Retinal pigment epithelial cell (primary cell): ENCODE results near the gene SRSF7.

Experiments
- DNase-seq: peaks from one replicate; pipeline ENCODE4 v3.0.0-alpha.2; 2010; ENCODE audit warnings: low read depth
- H3K4me3 ChIP-seq: 2 replicates; pipeline ENCODE4 v1.5.1; 2011; ENCODE audit warnings: mild to moderate bottlenecking, low read length, control low read depth, moderate library complexity
- CTCF ChIP-seq: conservative IDR thresholded peaks from 2 replicates; pipeline ENCODE4 v1.5.1; 2011; ENCODE audit warnings: low read depth, low read length, control low read depth, inconsistent platforms

SRSF7 gene

DNA sequence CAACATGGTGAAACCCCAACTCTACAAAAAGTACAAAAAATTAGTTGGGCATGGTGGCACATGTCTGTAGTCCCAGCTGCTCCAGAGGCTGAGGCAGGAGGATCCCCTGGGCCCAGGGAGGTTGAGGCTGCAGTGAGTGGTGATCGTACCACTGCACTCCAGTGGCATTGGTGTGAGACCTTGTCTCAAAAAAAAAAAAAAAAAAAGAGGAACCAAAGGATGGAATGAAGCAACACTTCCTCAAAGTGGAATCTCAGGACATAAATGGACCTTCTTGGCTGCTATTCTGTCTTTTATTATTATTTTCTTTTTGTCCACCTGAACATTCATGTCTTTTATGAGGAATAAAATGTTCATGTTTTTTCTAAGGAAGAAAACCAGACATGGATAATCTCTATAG is 40.6 kb upstream of the SRSF7 start:
- no peak overlapping the region for H3K4me3 ChIP-seq
- DNase-seq: no peak
- TF ChIP-seq CTCF: no peak

DNA sequence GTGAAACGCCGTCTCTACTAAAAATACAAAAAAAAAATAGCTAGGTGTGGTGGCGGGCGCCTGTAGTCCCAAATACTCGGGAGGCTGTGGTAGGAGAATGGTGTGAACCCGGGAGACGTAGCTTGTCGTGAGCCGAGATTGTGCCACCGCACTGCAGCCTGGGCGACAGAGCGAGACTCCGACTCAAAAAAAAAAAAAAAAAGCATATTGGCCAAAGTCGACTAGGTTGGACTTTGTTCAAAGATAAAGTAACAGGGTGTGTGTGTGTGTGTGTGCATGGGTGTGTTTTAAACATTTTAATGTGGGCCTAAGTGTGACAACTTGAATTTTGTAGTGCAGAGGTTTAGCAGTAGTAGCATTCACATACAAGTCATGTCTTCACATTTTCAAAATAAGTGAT is 38.5 kb upstream of the SRSF7 start:
- DNase-seq: no peak
- no peak overlapping the region for H3K4me3 ChIP-seq
- no peak for TF ChIP-seq CTCF

DNA sequence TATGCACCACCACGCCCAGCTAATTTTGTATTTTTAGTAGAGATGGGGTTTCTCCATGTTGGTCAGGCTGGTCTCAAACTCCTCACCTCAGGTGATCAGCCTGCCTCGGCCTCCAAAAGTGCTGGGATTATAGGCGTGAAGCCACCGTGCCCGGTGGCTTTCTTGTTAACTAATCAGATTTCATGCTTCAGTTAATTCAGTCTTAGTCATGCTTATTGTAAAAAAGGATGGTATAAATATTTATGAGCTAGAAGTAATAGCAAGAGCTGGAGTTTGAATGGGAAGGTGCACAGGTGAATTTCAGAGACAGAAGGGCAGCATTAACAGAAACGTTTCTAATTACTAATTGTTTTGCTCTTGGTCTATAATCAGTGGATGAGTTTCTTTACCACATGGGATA is 37.1 kb upstream of the SRSF7 start:
- H3K4me3 ChIP-seq: no peak overlapping the region
- TF ChIP-seq CTCF: no peak
- DNase-seq: no peak

DNA sequence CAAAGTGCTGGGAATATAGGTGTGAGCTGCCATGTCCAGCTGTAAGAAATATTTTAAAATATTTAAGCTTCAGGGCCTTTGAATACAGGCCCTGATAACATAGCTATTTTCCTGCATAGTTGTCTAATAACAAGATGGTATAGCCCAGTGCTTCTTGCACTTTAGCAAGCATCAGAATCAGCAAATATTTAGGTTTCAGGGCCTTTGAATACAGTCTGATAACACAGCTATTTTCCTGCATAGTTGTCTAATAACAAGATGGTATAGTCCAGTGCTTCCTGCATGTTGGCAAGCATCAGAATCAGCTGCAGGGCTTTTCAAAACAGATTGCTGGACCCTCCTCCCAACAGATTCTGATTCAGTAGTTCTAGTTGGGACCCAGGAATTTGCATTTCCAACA is 32.4 kb upstream of the SRSF7 start:
- DNase-seq: no peak
- no peak for TF ChIP-seq CTCF
- H3K4me3 ChIP-seq: no peak overlapping the region

GRCh38 chr2:38778687-38779082 is 27.5 kb upstream of the SRSF7 start:
- DNase-seq: no peak
- no peak for TF ChIP-seq CTCF
- H3K4me3 ChIP-seq: peak overlapping the region; percentile 87

DNA sequence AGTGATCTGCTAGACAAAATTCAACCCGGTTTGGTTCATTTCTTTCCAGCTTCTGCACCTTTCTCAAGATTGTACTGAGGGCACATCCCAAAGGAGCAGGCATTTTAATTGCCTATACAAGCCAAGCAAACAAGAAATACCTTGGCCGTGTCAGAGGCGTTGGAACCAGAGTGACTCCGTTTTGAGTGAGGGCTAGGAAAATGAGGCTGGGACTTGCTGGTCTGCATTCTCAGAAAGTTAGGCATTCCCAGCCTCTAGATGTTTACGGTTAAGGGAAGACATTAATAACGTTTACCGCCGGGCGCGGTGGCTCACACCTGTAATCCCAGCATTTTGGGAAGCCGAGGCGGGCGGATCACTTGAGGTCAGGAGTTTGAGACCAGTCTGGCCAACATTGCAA is 25.4 kb upstream of the SRSF7 start:
- no peak overlapping the region for H3K4me3 ChIP-seq
- TF ChIP-seq CTCF: no peak
- DNase-seq: no peak

GRCh38 chr2:38775921-38776225 is 24.7 kb upstream of the SRSF7 start:
- no peak for TF ChIP-seq CTCF
- DNase-seq: no peak
- no peak overlapping the region for H3K4me3 ChIP-seq
